ENCODE measurements around the gene KCNJ18.

GRCh38 chr17:21742326-21742725 lies 50.0 kb downstream of the KCNJ18 start:
- no peak for TF ChIP-seq CTCF (IDR thresholded peaks at IDR 0.05)
- no peak for TF ChIP-seq POLR2A (IDR thresholded peaks at IDR 0.05)
